ENCODE measurements around the gene RAD54L. TPM values are rescaled to one million over a fixed set of nuclear protein-coding genes. Genes with fewer than 3 reads are reported as not detected.

Gene RAD54L
- total RNA-seq, 1 donor from 2014 or later = 0.71 TPM

Other genes with a start within 250 kb of the RAD54L start
- 32.7 TPM for gene PIK3R3, start 115.1 kb upstream of the RAD54L start, total RNA-seq
- 1.4 TPM for gene TSPAN1, start 72.7 kb upstream of the RAD54L start, total RNA-seq
- not detected for gene P3R3URF, start 71.3 kb upstream of the RAD54L start, total RNA-seq
- gene POMGNT1, start 49.3 kb upstream of the RAD54L start, total RNA-seq = 142 TPM
- gene LURAP1, start 44.4 kb upstream of the RAD54L start, total RNA-seq = 11.6 TPM
- 38.8 TPM for gene LRRC41, start 55.9 kb downstream of the RAD54L start, total RNA-seq
- gene UQCRH, start 55.9 kb downstream of the RAD54L start, total RNA-seq = 1,085 TPM
- 14.1 TPM for gene NSUN4, start 93.0 kb downstream of the RAD54L start, total RNA-seq
- gene FAAH, start 146.6 kb downstream of the RAD54L start, total RNA-seq = 2.8 TPM
- gene DMBX1, start 242.1 kb downstream of the RAD54L start, total RNA-seq = not detected